ENCODE measurements around the gene SLC6A4. TPM values are rescaled to one million over a fixed set of nuclear protein-coding genes. Genes with fewer than 3 reads are reported as not detected.

The SLC6A4 gene
- total RNA-seq (2021; fragmentation: NEBNext Ultra II Directional; extraction: Animal tissue kit (Norgen Biotek cat#: 25700)), result not detected
- long read RNA-seq, result 0 reads

DNA sequence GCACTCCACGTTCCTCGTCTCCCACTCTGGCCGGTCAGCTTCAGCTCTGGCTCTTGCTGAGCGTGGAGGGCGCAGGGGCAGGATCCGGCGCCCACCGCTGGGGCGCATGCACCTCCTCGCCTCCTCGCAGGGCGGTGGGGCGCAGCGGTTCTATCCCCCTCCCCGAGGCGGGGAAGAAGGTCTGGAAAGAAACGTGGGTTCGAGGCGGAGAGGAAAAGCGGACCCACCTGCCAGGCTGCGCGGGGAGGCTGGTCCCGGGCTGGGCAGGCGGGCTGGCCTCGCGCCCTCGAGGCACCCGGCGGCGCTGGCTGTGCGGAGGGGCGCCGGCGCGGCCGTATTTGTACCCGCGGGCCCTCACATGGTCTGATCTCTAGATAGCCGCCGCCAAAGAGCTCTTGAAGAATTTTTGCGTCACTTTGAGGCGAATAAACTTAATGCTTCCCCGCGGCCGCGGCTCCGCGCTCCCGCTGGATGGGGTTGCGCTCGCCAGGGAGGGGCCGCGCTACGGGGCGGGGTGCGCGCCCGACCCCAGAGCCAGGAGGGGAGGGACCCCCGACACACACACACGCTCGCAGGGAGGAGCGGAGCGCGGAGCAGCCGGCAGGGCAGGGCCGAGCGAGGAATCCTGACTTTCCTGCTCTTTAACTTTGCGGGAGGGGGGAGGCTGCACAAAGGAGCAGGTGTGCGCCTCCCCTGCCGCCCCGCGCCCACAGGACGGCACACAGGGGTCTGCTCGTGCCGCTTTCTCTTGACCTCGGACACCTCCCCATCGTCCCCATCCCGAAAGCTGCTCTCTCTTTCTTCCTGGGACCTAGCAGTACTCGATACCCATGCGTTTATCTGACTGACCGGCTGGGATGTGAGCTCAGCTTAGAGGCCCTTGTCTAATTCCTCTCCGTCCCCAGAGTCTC, at the start of gene SLC6A4:
TSS of gene SLC6A4 (minus strand) at position 312 of the 911 bp plus-strand sequence. CDS start 13,739 bp downstream, outside the sequence.
- Mint-ChIP-seq H3K27ac (no peak within 1 kb of the TSS), H3K27me3 (ENCODE audit: insufficient read depth) (peaks cover 36% of the 10 kb centered on the region), H3K4me1 (ENCODE audit: low read depth) (peaks cover 19% of the 10 kb centered on the region; the same call in 1 of the 2 replicates), H3K36me3 (ENCODE audit: low read depth) (no peaks in the 10 kb centered on the region), H3K4me3 (peak within 1 kb of the TSS; percentile 83), H3K9me3 (no peaks in the 10 kb centered on the region)
- TF ChIP-seq, protein P1, sequence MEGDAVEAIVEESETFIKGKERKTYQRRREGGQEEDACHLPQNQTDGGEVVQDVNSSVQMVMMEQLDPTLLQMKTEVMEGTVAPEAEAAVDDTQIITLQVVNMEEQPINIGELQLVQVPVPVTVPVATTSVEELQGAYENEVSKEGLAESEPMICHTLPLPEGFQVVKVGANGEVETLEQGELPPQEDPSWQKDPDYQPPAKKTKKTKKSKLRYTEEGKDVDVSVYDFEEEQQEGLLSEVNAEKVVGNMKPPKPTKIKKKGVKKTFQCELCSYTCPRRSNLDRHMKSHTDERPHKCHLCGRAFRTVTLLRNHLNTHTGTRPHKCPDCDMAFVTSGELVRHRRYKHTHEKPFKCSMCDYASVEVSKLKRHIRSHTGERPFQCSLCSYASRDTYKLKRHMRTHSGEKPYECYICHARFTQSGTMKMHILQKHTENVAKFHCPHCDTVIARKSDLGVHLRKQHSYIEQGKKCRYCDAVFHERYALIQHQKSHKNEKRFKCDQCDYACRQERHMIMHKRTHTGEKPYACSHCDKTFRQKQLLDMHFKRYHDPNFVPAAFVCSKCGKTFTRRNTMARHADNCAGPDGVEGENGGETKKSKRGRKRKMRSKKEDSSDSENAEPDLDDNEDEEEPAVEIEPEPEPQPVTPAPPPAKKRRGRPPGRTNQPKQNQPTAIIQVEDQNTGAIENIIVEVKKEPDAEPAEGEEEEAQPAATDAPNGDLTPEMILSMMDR (IDR thresholded peaks at IDR 0.05), result no peak
- DNase-seq, result no peak

DNA sequence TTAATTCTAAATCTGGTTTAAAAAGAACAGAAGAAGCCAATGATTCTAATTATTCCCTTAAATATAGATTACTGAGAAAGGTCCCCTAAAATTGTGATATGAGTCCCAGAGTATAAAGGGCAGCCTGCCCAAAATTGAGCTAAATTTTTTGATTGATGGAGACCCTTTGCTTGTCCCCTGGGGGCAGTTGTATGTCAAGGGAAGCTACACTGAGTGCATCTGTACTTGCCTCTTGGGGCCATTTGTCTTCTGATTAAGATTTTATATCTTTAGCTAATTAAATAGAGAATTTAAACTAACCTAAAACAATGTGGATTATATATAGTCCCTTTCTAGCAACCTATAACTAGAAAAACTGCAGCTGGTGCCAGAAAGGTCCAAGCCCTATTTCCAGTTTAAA, 43.7 kb upstream of the SLC6A4 start:
- no peak overlapping the region for H3K27ac Mint-ChIP-seq
- H3K36me3 Mint-ChIP-seq (ENCODE audit: low read depth), result 0 out of 2 replicates have a peak, but pooled peaks cover 5% of the 10 kb centered on the region
- no peaks in the 10 kb centered on the region; the same call in 1 of the 2 replicates for H3K27me3 Mint-ChIP-seq (ENCODE audit: insufficient read depth)
- H3K9me3 Mint-ChIP-seq, result no peaks in the 10 kb centered on the region
- H3K4me1 Mint-ChIP-seq (ENCODE audit: low read depth), result no peaks in the 10 kb centered on the region; the same call in 1 of the 2 replicates
- H3K4me3 Mint-ChIP-seq, result no peak overlapping the region
- TF ChIP-seq, protein P1 (IDR thresholded peaks at IDR 0.05), result no peak
- no peak for DNase-seq

DNA sequence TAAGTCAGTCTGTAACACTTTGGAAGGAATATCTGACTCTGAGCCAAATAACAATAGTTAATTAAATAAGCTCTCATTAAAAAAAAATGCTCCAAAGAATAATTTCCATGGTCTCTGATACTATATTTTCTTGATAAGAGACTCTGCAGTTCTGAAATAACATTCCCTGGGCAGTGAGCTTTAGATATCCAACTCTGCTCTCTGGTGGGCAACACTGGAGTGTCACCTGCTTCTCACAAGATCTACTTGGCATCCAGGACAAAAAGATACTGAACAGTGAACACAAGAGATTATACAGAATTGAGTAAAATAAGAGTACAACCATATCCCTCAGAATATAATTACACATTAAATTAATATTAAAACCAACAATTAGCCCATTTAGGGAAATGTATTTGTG, 42.5 kb upstream of the SLC6A4 start:
- H3K4me1 Mint-ChIP-seq (ENCODE audit: low read depth), result no peaks in the 10 kb centered on the region; the same call in 1 of the 2 replicates
- peaks cover 16% of the 10 kb centered on the region for H3K36me3 Mint-ChIP-seq (ENCODE audit: low read depth)
- no peak overlapping the region for H3K4me3 Mint-ChIP-seq
- H3K27ac Mint-ChIP-seq, result no peak overlapping the region
- DNase-seq, result peak; percentile 50
- TF ChIP-seq, protein P1 (IDR thresholded peaks at IDR 0.05), result peak; percentile 73
- no peaks in the 10 kb centered on the region for H3K27me3 Mint-ChIP-seq (ENCODE audit: insufficient read depth)
- no peaks in the 10 kb centered on the region for H3K9me3 Mint-ChIP-seq

DNA sequence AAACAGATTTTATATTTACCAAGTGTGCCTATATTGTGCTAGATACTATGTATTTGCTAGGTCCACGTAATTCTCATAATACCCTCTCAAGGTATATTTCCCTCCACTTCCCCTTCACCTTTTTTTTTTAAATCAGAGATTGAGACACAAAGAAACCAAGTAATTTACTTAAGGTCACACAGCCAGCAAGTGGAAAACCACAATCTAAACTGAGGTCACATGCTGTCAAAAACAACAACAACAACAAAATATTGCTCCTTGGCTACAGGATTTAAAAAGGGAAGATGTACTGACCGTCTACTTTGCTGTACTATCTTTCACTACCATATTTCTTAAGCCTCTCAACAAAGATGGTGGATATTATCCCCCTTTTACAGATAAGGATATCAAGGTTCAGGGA, 40.4 kb upstream of the SLC6A4 start:
- Mint-ChIP-seq H3K27me3 (ENCODE audit: insufficient read depth) (no peaks in the 10 kb centered on the region), H3K36me3 (ENCODE audit: low read depth) (peaks cover 31% of the 10 kb centered on the region), H3K9me3 (no peaks in the 10 kb centered on the region), H3K4me3 (no peak overlapping the region), H3K4me1 (ENCODE audit: low read depth) (peaks cover 14% of the 10 kb centered on the region), H3K27ac (no peak overlapping the region)
- TF ChIP-seq, protein P1 (IDR thresholded peaks at IDR 0.05), result no peak
- DNase-seq, result no peak

DNA sequence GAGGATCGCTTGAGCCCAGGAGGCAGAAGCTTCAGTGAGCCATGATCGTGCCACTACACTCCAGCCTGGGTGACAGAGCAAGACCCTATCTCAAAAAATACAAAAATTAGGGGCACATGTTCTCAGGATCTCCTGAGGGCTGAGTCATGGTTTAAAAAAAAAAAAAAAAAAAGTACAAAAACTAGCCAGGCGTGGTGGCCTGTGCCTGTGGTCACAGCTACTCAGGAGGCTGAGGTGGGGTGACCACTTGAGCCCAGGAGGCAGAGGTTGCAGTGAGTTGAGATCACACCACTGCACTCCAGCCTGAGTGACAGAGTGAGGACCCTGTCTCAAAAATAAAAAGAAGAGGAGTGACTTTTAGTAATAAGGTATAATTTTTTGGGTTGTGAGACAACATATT, 39.4 kb upstream of the SLC6A4 start:
- DNase-seq, result no peak
- TF ChIP-seq, protein P1 (IDR thresholded peaks at IDR 0.05), result no peak

More for the DNA sequence above, 39.4 kb upstream of the SLC6A4 start:
- Mint-ChIP-seq H3K36me3 (ENCODE audit: low read depth) (peaks cover 32% of the 10 kb centered on the region), H3K4me3 (no peak overlapping the region), H3K27me3 (ENCODE audit: insufficient read depth) (no peaks in the 10 kb centered on the region), H3K27ac (no peak overlapping the region), H3K4me1 (ENCODE audit: low read depth) (peaks cover 18% of the 10 kb centered on the region), H3K9me3 (no peaks in the 10 kb centered on the region)

Measured in HFFc6 (cell line).